HL-60/S4 treated with phorbol 12-myristate 13-acetate at 8.2 ng/mL for 4 days and 3 days (cell line): ENCODE results near the gene SLC25A47.

Source experiments
- in situ Hi-C: fragments of 300-500 bp; cut with MboI; formaldehyde crosslinking; loops from 2 replicates; pipeline ENCODE4 v1.15.0; 2022; ENCODE audit warnings: low sequenced_read_pairs

Gene SLC25A47

DNA sequence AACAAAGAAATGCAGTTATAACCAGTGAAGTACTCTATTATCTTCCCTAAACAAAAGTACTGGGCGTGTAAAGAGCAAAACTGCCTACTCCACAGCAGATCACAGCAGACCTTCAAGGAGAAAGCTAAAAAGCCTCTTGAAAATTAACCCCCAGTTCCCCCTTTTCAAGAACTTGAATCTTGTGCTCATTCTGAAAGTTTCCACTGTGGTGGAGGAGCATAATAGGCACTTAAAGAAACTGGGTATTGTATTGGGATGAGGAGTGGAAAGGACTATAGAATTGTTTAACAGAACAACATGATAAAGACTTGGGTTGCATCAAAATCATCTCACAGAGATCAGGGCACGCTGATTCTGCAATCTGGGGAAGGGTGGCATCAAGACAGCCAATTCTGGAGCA, 51.1 kb downstream of the SLC25A47 start:
- in situ Hi-C loops: no loop called here

DNA sequence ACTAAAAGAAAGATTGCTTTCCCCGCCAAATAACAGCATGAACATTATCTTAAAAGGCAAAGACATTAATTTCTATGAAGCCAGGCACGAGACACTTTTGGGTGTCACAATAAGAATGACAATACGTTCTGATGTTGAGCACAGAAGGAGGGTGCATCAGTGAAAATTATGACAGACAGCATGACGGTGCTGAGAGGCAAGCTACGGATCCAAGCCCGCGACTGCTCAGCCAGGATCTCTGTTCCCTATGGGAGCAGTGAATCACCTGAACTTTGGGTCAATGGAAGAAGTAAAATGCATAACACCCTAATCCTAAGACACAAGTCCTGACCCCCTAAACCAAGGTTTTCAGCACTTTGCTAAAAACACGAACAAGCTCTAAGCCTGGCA, 51.7 kb downstream of the SLC25A47 start:
- in situ Hi-C loops: no loop called here

DNA sequence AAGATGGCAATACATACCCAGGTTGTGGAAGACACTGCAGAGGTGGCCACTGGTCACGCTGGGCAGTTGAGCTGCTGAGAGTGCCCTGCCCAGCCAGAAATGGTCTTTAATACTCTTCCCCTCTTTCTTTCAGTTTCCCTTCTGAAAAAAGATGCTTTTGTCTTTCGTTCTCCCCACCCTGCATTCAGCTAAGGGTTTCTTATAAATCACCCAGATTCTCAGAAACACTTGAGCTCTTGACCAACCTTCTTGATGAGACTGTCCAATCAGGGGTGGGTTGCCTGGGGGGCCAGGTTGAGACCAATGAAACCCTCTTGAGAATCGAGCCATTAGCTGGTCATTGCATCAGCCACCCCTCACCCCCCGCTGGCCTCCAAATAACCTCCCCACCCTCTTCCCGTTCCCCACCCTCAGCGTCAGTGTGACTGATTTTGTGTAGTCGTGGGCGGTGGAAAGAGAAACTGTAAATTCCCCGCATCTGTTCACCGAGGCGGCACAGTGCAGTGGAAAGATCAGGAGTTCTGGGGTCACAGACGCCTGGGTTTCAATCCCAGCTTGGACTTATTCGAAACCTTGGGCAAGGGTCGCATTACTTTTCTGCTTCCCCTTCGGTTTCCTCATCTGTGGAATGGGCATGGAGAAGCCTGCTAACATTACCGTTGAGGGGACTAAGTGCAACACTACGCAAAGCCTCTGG, 52.3 kb downstream of the SLC25A47 start:
- in situ Hi-C loops: no loop called here

DNA sequence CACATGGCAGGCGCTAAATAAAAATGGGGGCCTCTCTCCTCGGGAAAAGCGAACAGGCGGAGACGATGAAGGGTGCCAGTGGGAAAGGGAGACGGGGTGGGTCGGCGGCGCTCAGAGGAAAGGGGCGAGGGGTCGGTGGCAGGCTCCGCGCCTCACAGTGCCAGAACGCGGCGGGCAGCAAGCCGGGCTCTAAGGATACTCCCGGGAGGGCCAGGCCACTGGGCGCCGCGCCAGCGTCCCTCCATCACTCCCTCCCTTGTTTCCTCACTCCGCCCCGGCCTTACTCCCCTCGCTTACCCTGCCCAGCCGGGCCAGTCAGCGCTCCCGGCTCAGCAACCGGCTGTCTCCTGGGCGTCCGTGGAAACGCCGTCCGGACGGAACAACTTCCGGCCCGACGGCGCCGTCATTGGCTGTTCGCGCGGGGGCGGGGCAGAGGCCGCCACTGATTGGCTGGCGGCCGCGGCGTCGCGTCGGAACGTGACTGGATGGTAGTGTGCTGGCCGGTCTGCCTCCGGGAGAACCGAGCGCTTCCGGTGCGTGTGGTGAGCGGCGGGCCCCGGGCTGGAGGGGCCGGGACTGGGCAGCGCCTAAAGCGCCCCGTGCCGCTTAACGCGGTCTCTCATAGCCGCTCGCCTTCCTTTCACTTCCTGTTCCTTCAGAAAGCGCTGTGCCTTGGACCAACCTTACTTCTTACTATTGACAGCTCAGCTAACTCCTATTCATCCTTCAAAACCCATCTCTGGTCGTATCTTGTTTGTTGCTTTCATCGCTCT, 53.0 kb downstream of the SLC25A47 start, which contains the start of gene WDR25:
Gene WDR25 (plus strand): TSS at position 523 of the 773 bp plus-strand sequence.
- in situ Hi-C loops: no loop called here

DNA sequence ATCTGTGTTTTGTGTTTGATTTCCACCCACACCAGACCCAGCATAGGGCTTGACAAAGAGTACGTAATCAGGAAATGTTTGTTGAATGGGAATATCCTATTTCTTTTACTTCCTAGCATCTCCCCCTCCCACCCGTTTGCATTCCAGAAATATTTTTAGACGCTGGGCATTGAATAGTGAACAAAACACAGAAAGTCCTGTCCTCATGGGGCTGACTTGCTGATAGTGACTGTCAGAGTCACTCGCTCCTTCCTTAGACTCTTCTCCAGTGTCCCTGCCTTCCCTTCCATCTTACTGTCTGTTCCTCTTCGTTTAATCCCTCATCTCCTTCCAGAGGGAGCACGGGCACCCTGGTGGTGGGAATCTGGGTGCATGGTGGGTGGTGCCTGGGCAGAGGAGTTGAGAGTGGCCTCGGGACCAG, 53.6 kb downstream of the SLC25A47 start:
- in situ Hi-C loops: no loop called here
